ENCODE measurements around the gene PSMB5. TPM values are rescaled to one million over a fixed set of nuclear protein-coding genes. Genes with fewer than 3 reads are reported as not detected.
A peak's percentile ranks its signal among the peaks of the same experiment; 100 is the strongest.

PSMB5 gene
- total and polyA plus RNA-seq, 9 of the 15 experiments (the other 6 are each of a cell fraction or from before 2014, with no cell fraction given): 198 to 1,870 (median 269) TPM

GRCh38 chr14:23078692-23079116 lies 44.0 kb upstream of the PSMB5 start (continued):
- no peak for TF ChIP-seq PRDM10 (IDR thresholded peaks at IDR 0.05; ENCODE audit: partially characterized antibody)
- TF ChIP-seq ZNF143 (CRISPR knock-in tag; IDR thresholded peaks at IDR 0.05): no peak
- no peak for TF ChIP-seq ZKSCAN8 (CRISPR knock-in tag; IDR thresholded peaks at IDR 0.05)
- no peak for TF ChIP-seq ZNF263 (CRISPR knock-in tag; IDR thresholded peaks at IDR 0.05; ENCODE audit: borderline replicate concordance)
- TF ChIP-seq SNAPC5 (CRISPR knock-in tag; IDR thresholded peaks at IDR 0.05): no peak
- no peak for TF ChIP-seq U2AF2 (optimal IDR thresholded peaks at IDR 0.05; ENCODE audit: low read depth, low read length)
- TF ChIP-seq NRF1 (conservative IDR thresholded peaks at IDR 0.05 in 1 of 2, IDR thresholded peaks at IDR 0.05 in 1 of 2): peak; percentile 20 to 45; a peak in 1 of 4 replicates
- TF ChIP-seq ID3 (CRISPR knock-in tag; IDR thresholded peaks at IDR 0.05): no peak
- no peak for TF ChIP-seq ID3 (tag; IDR thresholded peaks at IDR 0.05)
- TF ChIP-seq MTF1 (CRISPR knock-in tag; IDR thresholded peaks at IDR 0.05; ENCODE audit: borderline replicate concordance): no peak
- TF ChIP-seq TAF9B (IDR thresholded peaks at IDR 0.05; ENCODE audit: partially characterized antibody): peak; percentile 81
- no peak for TF ChIP-seq ETS1 (conservative IDR thresholded peaks at IDR 0.05; ENCODE audit: control insufficient read depth, low read depth, low read length)
- TF ChIP-seq KAT2B (IDR thresholded peaks at IDR 0.05; ENCODE audit: low read depth, low read length): no peak
- peak in 1 of 2 experiments; percentile 70; a peak in 1 of 4 replicates for TF ChIP-seq ARNT (IDR thresholded peaks at IDR 0.05)
- TF ChIP-seq ZNF274 (IDR thresholded peaks at IDR 0.05; ENCODE audit: borderline replicate concordance, low read depth, low read length): no peak
- peak in 1 of 2 experiments; percentile 29; a peak in 1 of 4 replicates for TF ChIP-seq MAZ (CRISPR knock-in tag; conservative IDR thresholded peaks at IDR 0.05 in 1 of 2, IDR thresholded peaks at IDR 0.05 in 1 of 2)
- peak; percentile 66 for TF ChIP-seq TFE3 (CRISPR knock-in tag; IDR thresholded peaks at IDR 0.05)
- no peak for TF ChIP-seq SRSF9 (IDR thresholded peaks at IDR 0.05; ENCODE audit: borderline replicate concordance, low read depth, low read length)
- TF ChIP-seq LCOR (CRISPR knock-in tag; IDR thresholded peaks at IDR 0.05): no peak
- TF ChIP-seq MEIS2 (IDR thresholded peaks at IDR 0.05; ENCODE audit: partially characterized antibody): no peak
- TF ChIP-seq MTA2 (IDR thresholded peaks at IDR 0.05; ENCODE audit: low read depth): no peak
- TF ChIP-seq POLR2AphosphoS5 (IDR thresholded peaks at IDR 0.05; ENCODE audit: control insufficient read depth, insufficient read depth, low read depth, low read length): no peak
